GM12865 (cell line): Measurements from ENCODE around the gene DCAF16.
"Not testable (repeated sequence)": the region's sequence is repeated elsewhere in the genome, so short reads cannot be mapped to it uniquely, and the experiment has no call there.

Source experiments
- DNase-seq: peaks from one replicate; pipeline ENCODE4 v3.0.0; 2010; ENCODE audit warnings: low read depth
- H3K4me3 ChIP-seq: 2 replicates; pipeline ENCODE4 v1.5.1; 2011; ENCODE audit warnings: mild to moderate bottlenecking, low read depth, low read length, control low read depth
- TF ChIP-seq, protein P1 (sequence below): IDR thresholded peaks from 2 replicates; pipeline ENCODE4 v1.5.1; 2011; ENCODE audit warnings: low read length, control low read depth, low read depth, inconsistent platforms; ENCODE audit not compliant: insufficient read depth; ENCODE audit errors: missing control alignments

The DCAF16 gene

DNA sequence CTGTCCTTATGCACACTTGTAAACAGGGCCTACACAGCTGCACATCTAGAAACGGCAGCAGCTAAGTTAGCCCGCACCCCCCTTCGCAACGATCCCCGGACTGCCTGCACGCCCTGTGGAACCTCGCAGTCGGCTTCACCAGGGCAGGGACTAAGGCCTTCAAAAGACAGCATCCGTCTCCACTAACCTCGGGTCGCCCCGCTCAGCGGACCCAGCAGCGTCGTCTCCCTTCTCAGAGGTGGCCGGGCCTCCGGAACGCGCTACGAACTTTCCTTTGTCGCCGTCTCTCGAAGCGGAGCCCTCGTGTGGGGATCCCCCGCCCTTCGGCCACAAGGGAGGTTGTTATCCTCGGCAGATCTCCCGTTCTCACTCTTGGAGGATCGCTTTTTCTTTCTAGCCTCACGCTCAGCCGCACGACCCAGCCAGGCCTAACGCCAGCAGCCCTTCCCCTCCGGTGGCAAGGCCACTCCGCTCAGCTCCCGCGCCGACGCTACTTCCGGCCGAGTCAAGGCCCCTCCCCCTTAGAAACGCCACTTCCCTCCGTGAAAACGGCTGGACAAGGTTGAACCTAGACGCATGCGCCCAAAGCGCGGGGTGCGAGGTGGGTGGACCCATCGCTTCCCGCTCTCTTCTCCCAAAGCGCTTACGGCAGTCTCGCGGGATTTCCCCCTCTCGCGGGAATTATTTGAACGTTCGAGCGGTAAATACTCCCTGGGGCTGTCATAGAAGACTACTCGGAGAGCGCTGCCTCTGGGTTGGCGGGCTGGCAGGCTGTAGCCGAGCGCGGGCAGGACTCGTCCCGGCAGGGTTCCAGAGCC, at the start of gene DCAF16, which contains the start of gene NCAPG:
Gene DCAF16 (minus strand): TSS at position 498 of the 818 bp plus-strand sequence. CDS start 6,616 bp downstream, outside the sequence.
Gene NCAPG (plus strand): TSS at position 720 of the 818 bp plus-strand sequence. CDS start 99 bp downstream, outside the sequence.
- H3K4me3 ChIP-seq: peak within 1 kb of the TSS; percentile 73
- TF ChIP-seq, protein P1, sequence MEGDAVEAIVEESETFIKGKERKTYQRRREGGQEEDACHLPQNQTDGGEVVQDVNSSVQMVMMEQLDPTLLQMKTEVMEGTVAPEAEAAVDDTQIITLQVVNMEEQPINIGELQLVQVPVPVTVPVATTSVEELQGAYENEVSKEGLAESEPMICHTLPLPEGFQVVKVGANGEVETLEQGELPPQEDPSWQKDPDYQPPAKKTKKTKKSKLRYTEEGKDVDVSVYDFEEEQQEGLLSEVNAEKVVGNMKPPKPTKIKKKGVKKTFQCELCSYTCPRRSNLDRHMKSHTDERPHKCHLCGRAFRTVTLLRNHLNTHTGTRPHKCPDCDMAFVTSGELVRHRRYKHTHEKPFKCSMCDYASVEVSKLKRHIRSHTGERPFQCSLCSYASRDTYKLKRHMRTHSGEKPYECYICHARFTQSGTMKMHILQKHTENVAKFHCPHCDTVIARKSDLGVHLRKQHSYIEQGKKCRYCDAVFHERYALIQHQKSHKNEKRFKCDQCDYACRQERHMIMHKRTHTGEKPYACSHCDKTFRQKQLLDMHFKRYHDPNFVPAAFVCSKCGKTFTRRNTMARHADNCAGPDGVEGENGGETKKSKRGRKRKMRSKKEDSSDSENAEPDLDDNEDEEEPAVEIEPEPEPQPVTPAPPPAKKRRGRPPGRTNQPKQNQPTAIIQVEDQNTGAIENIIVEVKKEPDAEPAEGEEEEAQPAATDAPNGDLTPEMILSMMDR: no peak
- peak; percentile 100 for DNase-seq

DNA sequence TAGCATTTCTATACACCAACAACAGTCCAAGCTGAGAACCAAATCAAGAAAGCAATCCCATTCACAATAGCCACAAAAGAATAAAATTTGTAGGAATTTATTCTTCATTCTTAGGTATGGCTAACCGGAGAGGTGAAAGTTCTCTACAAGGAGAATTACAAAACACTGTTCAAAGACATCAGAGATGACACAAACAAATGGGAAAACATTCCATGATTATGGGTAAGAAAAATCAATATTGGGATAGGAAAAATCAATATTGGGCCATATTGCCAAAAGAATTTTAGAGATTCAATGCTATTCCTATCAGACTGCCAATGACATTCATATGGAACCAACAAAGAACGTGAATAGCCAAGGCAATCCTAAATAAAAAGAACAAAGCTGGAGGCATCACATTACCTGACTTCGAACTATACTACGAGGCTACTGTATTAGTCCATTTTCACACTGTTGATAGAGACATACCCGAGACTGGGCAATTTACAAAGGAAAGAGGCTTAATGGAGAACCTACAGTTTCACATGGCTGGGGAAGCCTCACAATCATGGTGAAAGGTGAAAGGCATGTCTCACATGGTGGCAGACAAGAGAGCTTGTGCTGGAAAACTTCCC, 49.3 kb upstream of the DCAF16 start:
- no peak for DNase-seq
- TF ChIP-seq, protein P1: no peak
- no peak overlapping the region for H3K4me3 ChIP-seq

DNA sequence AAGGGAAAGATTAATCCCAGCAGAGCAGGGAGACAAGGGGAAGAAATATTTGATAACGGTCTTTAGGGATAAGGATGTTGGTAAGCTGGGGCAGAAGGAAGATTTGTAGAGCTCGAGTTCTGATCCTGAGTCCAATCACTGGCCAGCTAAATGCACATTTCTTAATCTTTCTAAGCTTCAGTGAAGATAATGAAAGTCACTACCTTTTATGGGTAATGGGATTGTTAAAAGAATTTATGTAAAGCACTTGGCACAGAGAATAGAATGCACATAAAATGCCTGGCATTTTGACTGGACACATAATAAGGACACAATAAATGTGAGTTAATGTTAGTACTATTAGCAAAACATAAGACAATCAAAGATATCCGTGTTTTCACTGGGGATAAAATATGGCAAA, 43.5 kb upstream of the DCAF16 start:
- no peak overlapping the region for H3K4me3 ChIP-seq
- no peak for DNase-seq
- TF ChIP-seq, protein P1: no peak

DNA sequence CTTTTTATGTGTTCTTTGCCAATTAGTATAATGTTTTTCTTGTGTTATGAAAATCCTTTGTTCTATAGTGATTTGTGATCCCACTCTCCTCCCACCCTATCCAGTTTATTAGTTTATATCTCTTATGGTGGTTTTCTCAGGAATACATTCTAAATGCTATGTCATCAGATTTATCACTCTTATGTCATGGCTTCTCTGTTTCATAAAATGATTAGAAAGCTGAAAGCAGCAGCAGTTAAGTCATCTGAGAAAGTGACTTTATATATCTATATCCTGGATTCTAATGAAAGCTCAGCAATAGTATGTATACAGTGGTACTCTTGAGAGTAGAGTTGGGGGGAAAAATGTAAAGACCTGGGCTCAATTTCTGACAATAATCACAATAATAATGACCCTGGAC, 41.4 kb upstream of the DCAF16 start:
- TF ChIP-seq, protein P1: no peak
- DNase-seq: no peak

DNA sequence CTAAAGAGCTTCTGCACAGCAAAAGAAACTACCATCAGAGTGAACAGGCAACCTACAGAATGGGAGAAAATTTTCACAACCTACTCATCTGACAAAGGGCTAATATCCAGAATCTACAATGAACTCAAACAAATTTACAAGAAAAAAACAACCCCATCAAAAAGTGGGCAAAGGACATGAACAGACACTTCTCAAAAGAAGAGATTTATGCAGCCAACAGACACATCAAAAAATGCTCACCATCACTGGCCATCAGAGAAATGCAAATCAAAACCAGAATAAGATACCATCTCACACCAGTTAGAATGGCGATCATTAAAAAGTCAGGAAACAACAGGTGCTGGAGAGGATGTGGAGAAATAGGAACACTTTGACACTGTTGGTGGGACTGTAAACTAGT, 39.7 kb upstream of the DCAF16 start:
- not testable (repeated sequence) for DNase-seq, H3K4me3 ChIP-seq

More for the DNA sequence above, 41.4 kb upstream of the DCAF16 start:
- H3K4me3 ChIP-seq: no peak overlapping the region

DNA sequence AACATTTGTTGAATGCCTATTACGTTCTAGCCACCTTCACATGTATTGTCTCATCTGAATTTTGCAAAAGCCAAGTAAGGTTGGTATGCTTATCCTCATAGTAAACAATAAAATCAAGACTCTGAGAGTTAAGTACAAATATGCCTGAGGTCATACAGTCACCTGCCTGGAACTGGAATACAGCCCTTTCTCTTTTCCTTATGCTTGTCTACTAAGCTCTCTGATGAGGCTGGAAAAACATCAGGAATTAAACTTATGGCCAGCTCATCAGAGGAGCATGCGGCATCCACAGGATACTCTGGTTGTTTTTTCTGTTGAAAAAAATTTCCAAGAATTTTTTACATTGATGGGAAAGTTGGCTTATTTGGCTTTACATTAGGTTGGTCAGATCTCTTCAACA, 35.7 kb upstream of the DCAF16 start:
- no peak for DNase-seq
- TF ChIP-seq, protein P1: no peak
- H3K4me3 ChIP-seq: no peak overlapping the region

DNA sequence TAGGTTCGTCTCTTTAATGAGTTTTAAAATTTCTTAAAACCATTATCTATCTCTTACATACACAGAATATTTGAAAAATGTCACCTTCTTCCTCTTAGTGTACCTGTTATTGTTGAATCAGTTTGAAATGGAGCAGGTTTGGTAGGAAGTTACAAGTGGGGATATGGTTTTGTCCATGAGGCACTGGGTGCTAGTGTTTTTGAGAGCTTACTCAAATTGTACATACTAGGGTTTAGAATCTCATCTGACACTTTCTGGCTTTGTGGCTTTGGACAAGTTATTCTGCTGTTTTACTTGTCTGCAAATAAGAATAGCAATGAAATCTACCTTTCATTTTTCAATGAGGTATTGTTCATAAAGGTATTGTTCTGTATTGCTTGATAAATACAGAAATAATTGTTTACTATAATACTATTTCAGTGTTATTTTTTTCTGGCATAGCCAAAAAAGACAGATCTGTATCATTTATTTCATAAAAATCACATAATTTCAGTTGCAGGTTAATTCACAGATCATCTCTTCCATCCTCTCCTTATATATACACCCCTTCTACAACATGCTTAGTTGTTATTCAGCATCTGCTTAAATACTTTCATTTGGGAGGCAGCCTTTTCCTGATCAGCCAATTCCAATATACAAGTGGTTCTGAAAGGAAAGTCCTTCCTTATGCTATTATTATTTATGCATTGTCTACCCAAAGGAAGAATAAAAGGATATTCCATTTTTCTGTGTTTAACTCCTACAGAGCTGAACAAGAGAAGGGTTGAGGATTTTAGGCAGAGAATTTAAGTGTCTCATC, 13.5 kb upstream of the DCAF16 start:
- TF ChIP-seq, protein P1: no peak
- no peak for DNase-seq
- no peak overlapping the region for H3K4me3 ChIP-seq
